Measurements from ENCODE around the gene LARGE1. TPM values are rescaled to one million over a fixed set of nuclear protein-coding genes. Genes with fewer than 3 reads are reported as not detected.

The LARGE1 gene
- total RNA-seq, 2 experiments from 2014 or later, result 0.18 to 0.58 TPM

Small RNAs within 50 kb of the gene (microRNA-seq; reads per million reads assigned to microRNA genes)
- gene MIR4764, result not detected
